GM12873 (cell line): ENCODE results near the gene HLCS.

Experiments
- CTCF ChIP-seq: IDR thresholded peaks from 2 replicates; pipeline ENCODE4 v1.5.1; 2012; ENCODE audit warnings: low read depth, mild to moderate bottlenecking, moderate library complexity, low read length, control low read depth; ENCODE audit not compliant: insufficient read depth; ENCODE audit errors: missing control alignments

Gene HLCS

GRCh38 chr21:36846631-36847030 is 119.8 kb downstream of the HLCS start:
- no peak for TF ChIP-seq CTCF

- TF ChIP-seq CTCF, result no peak
Measured at GRCh38 chr21:36845790-36846189, 120.7 kb downstream of the HLCS start.

GRCh38 chr21:36845070-36845469 is 121.4 kb downstream of the HLCS start:
- no peak for TF ChIP-seq CTCF

GRCh38 chr21:36841866-36842265 is 124.6 kb downstream of the HLCS start:
- TF ChIP-seq CTCF, result no peak

GRCh38 chr21:36839735-36840134 is 126.7 kb downstream of the HLCS start:
- no peak for TF ChIP-seq CTCF

- no peak for TF ChIP-seq CTCF
Measured at GRCh38 chr21:36839123-36839522, 127.3 kb downstream of the HLCS start.

- no peak for TF ChIP-seq CTCF
Measured at GRCh38 chr21:36835383-36835795, 131.1 kb downstream of the HLCS start.
